ENCODE measurements around the gene MCF2L2.

MCF2L2 gene

GRCh38 chr3:183229178-183229577 lies 199.2 kb downstream of the MCF2L2 start:
- no peak for DNase-seq

DNA sequence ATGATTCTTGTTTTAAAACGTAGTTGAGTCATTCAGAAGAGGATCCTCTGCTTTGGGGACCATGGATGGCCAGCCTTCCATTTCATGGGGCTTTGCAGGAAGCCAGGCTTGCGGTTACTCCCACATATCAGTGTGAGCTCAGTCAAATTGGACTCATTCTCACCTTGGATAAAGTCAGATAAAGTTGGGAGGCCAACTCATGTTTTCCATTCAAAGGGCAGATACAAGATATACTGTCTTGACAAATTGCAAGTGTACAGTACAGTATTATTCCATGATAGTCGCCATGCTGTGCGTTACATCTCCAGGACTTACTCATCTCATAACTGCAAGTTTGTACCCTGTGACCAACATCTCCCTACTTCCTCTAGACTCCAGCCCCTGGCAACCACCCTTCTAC lies 200.8 kb downstream of the MCF2L2 start:
- no peak for DNase-seq

DNA sequence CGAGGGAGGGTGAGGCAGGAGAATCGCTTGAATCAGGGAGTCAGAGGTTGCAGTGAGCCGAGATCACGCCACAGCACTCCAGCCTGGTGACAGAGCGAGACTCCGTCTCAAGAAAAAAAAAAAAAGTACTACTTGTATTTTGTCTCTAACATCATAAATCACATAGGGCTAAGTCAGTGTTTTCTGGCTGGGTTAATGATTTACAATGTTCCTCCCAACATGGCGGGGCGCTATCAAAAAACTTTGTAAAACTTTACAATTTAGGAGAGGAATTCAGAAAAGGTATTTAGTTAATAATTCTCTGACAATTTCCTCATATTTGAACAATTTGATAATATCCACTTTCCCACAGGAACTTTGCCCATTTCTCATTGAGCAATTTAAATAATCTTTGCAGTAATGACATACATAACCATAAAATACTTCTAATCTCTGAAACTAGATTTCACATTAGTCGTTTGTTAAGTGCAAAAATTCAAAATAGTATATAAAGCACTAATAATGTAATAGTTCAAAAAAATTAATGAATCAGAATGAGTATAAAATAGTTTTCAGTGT lies 202.0 kb downstream of the MCF2L2 start:
- DNase-seq: no peak

- no peak for DNase-seq
Measured at GRCh38 chr3:183224180-183224970, 204.0 kb downstream of the MCF2L2 start.

DNA sequence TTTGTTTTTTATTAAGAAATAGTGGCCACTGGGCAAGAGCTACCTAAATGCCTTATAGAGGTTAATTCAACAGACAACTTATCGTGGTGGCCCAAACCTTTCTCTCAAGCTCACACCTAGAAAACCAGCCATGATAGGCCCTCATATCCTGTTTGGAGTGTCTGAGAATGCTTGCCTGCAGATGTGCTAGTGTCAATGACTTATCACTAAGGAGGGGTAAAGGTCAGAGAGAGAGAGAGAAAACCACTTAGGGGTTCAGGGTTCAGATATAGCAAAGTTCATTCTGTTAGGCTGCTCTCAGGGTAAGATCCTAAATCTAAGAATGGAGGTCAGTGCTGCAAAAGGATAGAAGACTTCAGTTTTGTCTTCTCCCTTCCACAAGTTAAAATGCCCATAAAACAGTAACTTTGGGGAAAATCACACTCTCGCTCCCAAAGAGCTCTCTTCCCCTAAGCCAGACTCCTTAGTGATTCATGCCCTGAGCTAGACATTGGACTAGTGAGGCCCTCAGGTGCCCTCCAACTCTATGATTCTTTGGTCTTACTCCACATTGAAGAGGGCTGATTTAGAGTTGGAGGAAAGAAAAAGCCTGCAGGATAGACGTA lies 205.7 kb downstream of the MCF2L2 start:
- no peak for DNase-seq

GRCh38 chr3:183220828-183221227 lies 207.6 kb downstream of the MCF2L2 start:
- DNase-seq: no peak

GRCh38 chr3:183218826-183219225 lies 209.6 kb downstream of the MCF2L2 start:
- no peak for DNase-seq

DNA sequence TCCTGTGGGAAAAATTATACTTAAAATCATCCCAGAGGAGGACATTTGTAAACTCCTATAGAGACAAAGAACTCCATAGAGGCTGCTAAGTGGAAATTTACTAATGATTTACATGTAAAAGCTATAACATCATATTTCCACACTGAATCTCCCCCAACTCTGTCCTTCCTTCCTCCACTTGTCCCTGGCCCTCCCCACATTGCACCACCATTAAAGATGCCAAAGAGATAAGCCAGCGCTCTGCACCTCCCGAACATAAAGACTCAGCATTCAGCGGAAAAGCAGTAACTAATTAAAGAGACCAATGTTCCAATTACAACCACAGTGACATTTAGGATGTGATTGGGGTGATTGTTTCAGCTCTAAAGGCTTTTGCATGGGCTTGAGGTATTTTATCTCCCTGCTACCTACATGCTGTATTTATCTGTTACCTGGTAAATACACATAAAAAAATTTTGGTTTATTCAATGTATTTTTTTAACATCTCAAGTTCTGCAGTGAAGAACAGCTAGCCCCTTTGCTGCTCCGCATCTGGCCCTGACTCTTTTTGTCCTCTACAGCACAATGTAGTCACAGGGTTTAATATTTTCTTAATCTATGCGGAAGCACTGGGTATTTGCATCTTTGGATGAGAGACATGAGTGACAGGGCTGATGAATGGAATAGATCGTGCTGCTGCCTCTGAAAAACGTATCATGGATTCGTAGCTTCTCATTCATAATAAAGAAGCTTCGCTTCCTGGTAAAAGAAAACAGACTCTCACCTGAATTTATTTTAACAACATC lies 210.7 kb downstream of the MCF2L2 start:
- DNase-seq: no peak

- no peak for DNase-seq
Measured at GRCh38 chr3:183215591-183216202, 212.7 kb downstream of the MCF2L2 start.

GRCh38 chr3:183214277-183214612 lies 214.2 kb downstream of the MCF2L2 start:
- DNase-seq: no peak

DNA sequence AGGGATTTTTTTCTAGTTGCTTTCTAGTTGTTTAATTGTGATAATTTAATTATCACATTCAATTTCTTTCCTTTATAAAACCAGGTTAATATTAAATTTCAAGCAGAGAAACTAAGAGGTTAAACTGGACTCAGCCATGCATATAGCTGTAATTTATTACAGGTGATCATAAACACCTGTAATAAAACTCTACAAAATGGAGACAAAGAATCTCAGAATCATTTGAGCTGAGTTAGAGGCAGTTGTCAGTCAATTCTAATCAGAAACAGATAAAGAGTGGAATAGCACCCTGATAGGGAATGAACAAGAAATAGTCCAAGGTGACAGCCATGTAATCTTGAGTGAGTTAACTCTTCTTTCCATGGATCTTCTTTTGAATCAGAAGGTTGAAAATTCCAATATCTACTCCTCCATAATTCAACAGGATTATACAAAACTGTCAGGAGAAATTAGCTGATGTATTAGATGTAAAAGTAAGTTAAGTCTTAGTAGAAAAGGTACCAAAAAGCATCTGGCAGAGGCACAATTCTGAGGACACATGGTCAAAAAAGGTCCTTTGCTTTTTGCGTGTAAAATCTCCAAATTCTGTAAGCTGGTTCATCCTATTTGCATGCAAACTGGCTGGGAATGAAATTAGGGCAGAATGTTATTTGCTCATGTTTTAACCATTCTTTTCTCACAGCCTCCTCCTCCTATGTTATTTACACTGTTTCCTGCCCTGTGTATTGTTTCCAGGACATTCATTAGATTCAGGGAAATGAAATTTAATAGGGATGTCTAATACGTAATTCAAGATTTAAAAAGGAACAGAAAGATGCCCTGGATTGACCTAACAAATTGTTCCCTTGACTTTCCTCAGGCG lies 214.8 kb downstream of the MCF2L2 start:
- DNase-seq: no peak

DNA sequence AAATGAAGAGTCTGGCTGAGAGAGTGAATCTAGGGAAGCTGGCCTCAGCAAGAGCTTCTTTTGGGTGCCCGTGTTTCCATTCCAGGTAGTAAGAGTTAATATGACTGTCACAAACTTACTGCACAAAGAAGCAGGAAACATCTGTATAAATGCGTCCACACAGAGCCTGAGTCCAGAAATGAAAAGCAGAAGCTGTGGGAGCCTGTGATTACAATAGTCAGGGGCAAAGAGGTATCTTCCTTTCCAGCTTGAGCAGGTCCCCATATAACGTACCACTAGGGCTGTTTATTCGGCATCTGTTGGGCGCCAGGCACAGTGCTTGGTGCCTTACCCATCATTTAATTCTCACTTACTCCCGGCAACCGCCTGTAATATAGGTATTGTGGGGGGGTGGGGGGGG lies 215.9 kb downstream of the MCF2L2 start:
- DNase-seq: no peak

GRCh38 chr3:183212096-183212495 lies 216.3 kb downstream of the MCF2L2 start:
- no peak for DNase-seq

DNA sequence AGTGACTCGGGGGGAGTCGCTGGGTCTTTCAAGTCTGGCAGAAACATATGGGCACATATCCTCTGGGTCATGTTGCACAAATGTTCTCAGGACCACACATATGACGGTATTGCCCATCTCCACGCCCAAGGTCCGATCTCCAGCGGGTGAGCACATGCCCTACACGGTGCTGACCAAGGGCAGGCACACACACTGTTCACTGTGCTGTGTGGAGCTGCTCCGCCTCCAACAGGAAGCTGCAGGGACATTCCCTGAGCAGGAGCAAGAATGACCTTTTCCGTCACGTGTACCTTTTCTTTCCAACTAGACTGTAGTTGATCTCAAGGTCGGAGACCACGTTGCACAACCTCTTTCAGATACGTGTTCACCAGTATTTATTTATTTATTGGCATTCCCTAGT lies 217.1 kb downstream of the MCF2L2 start:
- no peak for DNase-seq

- no peak for DNase-seq
Measured at GRCh38 chr3:183210862-183211341, 217.5 kb downstream of the MCF2L2 start.

- DNase-seq: no peak
Measured at GRCh38 chr3:183210341-183210740, 218.1 kb downstream of the MCF2L2 start.

DNA sequence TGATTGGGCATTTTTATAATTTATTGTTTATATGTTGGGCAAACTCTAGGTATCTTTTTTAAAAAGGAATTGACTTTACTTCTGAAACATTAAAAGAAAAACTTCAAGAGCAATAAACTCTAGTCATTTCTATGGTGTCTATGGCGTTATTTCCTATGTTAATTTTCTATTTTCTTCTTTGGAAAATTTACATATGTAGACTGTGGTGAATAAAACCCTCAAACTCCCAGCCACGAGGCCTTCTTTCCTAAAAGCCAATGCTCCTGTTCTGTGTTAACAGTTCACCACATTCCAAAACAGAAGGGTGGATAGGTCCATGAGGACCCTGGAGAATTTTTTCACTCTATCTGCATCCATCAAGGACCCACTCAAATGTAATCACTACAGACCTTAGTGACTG lies 219.6 kb downstream of the MCF2L2 start:
- DNase-seq: no peak

GRCh38 chr3:183208260-183208659 lies 220.2 kb downstream of the MCF2L2 start:
- no peak for DNase-seq

DNA sequence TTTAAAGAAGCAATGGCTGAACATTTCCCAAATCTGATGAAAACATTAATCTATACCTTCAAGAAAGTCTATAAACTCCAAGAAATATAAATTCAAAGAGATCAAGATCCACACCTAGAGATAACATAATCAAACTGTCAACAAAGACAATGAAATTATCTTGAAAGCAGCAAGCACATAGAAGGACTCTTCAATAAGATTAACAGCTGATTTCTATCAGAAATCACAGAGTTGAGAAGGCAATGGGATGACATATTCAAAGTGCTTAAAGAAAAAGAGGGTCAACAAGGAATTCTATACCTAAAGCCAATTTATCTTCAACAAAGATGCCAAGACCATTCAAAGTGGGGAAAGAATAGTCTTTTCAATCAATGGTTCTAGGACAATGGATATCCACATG lies 224.7 kb downstream of the MCF2L2 start:
- DNase-seq: no peak

DNA sequence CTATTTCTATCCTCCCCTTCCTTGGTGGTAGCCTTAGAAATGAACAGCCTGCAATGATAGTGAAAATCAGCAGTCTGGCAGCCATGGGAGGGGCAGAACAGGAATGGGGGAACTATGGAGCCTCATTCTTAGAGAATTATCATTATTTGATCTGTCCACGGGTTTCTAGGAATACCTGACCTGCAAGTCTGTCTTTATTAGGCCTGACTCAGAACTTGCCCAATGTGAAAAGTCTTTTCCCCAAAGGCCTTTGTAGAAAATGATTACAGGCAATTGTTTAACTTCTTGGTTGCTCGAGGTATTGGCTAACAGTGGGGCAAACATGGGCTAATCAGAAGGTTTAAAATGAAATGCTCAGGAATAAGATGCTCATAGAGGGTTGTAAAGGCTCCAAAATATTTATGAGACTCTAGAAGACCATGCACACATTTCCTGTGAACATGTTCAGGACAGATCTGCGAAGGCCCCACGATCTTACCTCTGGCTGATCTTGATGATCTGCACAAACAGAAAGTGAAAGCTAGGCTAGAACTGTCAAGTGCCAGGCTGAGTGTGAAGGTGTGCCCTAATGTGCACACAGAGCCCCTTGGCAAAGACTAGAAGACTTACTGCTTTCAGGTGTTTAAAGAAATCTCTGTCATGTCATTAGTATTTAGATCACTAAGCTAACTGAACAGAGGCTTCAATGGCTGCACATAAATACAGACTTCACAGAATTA lies 226.3 kb downstream of the MCF2L2 start:
- DNase-seq: no peak

- DNase-seq: no peak
Measured at GRCh38 chr3:183198939-183199338, 229.5 kb downstream of the MCF2L2 start.
